Fibroblast of the conjunctiva (primary cell): ENCODE measurements around the gene AKR1E2.
A peak's percentile ranks its signal among the peaks of the same experiment; 100 is the strongest.

Experiments used
- DNase-seq: peaks from one replicate; pipeline ENCODE4 v3.0.0-alpha.2; 2010; ENCODE audit warnings: low read depth

The AKR1E2 gene

DNA sequence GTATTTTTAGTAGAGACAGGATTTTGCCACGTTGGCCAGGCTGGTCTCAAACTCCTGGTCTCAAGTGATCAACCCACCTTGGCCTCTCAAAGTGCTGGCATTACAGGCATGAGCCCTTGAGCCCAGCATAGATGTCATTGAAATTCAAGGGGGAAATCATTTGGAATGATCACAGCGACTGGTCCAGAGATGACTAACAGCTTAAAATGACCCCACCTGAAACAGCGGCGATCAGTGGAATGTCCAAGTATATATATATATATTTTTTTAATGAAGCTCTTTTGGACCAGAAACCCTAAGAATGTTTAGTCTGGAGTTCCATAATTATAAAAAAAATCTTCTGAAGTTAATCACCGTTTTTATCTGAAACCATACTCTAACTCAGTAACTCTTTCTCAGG lies 12.5 kb upstream of the AKR1E2 start:
- no peak for DNase-seq

DNA sequence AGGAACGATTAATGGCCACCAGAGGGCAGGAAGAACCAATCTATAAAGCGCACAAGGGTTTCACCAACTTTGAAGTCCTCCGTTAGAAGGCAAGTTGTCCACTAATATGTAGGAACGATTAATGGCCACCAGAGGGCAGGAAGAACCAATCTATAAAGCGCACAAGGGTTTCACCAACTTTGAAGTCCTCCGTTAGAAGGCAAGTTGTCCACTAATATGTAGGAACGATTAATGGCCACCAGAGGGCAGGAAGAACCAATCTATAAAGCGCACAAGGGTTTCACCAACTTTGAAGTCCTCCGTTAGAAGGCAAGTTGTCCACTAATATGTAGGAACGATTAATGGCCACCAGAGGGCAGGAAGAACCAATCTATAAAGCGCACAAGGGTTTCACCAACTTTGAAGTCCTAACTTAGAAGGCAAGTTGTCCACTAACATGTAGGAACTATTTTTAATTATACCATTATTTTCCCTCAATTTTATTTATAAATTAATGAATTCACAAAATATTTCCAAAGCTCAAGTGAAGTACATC lies 10.3 kb upstream of the AKR1E2 start:
- DNase-seq = peak; percentile 13

DNA sequence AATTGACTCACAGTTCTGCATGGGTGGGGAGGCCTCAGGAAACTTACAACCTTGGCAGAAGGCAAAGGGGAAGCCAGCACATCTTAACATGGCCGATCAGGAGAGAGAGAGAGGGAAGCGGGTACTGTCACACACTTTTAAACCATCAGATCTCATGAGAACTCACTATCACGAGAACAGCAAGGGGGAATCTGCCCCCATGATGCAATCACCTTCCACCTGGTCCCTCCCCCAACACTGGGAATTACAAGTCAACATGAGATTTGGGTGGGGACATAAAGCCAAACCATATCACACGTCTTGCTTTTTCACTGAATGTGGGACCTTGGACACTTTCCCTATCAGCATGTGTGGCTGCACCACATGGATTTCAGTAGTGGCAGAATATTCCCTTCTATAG lies 9.0 kb upstream of the AKR1E2 start:
- no peak for DNase-seq

DNA sequence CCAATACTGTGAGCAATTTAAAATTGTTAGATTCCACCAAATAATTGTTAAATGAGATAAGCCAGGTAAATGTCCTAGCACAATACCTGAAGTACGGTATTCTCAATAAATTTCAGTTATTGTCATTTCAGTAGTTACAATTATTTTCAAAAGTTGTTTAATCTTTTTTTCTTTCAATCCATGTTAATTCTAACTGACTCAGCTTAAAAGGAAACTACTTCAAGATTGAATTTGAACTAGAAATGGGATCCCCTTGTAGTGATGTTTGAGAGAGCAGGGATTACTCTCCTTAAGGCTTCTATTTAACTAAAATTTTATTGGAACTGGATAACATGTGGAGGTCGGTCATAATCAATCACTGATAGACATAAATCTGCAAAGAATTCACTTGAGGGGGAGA lies 6.9 kb upstream of the AKR1E2 start:
- DNase-seq = no peak

DNA sequence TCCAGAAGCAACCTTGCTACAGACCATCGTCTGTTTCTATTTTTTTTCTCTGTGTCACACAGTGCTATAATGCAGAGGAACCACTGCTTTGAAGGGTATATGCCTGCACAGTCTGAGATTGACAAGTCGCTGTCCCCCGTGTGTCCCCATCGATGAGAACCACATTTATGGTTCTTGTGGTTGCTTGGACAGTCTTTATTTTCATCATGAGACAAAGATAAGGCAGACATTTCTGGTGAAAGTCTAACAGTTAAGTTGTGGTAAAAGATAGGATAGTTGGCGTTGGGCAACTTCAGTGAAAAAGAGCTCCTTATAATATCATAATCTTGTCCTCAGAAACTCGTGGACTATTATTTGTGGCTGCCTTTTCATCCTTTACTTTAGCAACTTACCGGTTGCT lies 6.3 kb upstream of the AKR1E2 start:
- no peak for DNase-seq

DNA sequence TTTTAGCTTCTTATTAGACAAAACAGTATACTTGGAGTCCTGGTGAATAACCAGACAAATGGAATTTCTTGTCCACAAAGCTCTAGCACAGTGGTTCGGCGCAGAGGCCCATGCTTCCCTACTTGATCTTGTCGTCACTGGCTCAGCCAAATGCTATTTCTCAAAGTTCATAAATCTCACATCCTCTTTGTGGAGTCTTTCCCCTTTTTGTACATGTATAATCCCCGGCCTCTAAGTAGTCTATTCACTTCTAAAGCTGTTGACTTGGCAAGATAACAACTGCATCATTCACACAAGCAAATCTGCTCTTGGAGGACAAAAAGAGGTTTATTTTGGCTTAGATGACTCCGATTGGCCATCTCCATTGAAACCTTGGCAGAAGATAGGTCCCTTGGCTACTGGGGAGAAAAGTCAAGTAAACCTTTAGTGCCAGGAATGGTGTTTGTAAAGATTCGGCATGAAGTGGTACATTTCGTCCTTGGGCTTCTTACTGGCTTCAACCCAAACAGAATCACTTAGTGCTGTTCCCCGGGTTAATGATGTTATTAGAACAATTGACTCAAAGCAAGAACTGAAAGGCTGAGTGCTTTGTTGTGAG lies 5.1 kb upstream of the AKR1E2 start:
- peak; percentile 26 for DNase-seq

DNA sequence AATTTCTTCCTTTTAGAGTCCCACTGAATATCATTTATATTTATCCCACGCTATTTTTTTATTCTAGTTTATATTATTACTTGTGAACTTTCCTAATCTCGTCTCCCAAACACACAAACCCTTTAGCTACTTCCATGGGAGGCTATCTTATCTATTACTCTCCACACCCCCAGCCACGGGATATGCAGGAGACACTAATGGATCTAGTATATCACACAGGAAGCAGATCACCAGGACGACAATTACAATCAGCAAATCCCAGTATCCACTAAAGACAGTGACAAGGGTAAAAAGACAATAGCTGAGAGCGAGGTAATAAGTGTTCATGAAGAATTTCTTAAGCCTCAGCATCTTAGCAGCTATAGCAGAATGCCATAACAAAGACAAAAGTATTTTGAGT lies 3.8 kb upstream of the AKR1E2 start:
- no peak for DNase-seq

DNA sequence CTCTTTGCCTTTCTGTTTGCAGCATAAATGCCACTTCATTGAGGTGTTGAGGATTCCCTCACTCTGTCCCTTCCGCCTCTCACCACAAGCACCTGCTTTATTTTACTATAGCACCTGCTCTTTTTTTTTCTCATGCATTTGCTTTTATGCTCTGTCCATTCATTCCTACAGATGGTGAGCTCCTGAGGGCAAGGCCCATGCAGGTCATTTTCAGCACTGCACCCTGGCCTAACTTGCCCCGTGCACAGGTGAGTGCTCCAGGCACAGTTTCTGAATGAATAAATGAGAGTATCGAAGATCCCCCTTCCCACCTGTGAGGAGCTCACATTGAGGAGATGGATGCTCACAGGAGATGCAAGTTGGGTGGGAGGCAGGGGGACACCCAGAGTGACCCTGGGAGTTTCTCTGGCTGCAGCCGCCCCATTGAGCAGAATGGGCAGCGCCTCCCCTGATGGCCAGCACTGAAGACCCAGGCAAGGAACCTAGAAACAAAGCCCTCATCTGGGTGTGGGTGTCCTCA lies 1.2 kb upstream of the AKR1E2 start:
- DNase-seq = no peak

DNA sequence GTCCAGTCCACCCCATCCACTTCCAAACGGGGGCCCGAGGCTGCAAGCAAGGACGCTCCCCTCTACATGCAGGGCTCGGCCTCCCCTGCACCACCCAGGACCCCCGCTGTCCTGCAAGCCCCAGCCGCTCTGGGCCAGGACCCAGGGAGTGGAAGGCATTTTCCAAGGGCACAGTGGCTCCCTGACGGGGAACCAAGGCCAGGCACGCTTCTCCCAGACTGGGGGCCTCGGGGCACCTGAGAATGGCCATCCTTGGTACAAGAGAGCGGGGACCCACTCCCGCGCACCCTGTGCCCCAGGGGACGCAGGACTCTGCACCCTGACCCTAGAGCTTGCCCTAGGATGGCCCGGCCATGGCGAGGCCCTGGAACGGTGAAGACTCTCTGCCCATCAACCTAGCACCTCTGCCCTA lies 545 bp upstream of the AKR1E2 start:
- no peak for DNase-seq

DNA sequence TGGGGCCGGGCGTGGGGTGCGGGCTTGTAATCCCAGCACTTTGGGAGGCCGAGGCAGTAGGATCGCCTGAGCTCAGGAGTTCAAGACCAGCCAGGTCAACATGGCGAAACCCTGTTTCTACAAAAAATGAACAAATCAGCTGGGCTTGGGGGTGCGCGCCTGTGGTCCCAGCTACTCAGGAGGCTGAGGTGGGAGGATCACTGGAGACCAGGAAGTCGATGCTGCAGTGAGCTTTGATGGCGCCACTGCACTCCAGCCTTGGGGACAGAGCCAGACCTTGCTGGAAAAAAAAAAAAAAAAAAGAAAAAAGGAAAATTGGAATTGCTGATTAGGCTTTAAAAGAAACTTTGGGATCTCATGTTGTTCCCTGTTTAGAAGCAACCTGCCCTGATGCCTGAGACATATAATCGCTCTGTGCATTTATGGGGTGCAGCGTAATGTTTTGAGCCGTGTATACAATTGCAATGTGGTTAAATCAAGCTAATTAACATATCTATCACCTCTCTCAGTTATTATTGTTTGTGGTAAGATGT lies 851 bp downstream of the AKR1E2 start:
- no peak for DNase-seq

DNA sequence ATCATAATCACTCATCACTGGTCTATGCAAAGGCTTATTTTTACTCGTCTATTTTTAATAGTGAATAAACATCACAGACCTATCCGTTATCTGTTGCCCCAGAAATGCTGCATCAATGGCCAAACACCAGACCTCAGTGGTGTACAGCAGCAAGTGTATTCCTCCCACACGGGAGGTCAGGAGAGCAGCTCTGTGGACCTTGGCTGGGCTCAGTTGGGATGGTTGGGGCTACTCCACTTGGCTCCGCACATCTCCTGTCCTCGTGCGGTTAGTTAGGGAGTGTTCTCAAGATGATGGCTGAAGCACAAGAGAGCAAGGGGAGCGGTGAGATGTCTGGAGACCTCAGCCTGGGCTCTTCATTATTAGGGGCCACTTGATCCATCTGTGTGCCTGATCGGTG lies 2.0 kb downstream of the AKR1E2 start:
- no peak for DNase-seq

DNA sequence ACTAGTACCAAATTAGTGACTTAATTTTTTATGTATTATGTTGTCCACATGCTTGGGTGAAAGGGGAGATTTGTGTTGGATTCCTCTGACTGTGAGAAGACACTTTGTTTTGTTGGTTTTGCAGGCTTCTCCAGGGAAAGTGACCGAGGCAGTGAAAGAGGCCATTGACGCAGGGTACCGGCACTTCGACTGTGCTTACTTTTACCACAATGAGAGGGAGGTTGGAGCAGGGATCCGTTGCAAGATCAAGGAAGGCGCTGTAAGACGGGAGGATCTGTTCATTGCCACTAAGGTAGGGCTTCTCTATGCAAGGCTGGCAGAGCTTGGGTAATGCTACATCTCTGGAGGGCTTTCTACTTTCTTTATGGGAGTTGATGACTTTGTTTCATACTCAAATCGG lies 4.5 kb downstream of the AKR1E2 start:
- DNase-seq = no peak

DNA sequence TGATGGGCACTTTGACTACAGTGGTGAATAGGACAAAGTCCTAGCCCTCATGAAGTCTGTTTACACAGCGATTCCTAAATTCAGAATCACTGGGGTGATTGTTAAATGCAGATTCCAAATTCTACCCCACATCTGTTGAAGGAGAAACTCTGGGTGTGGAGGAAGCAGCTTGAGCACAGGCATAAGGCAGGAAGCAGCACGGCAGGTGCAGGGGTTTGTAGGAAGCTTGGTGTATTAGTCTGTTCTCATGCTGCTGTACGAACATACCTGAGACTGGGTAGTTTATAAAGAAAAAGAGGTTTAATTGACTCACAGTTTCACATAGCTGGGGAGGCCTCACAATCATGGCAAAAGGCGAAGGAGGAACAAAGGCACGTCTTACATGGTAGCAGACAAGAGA lies 5.1 kb downstream of the AKR1E2 start:
- DNase-seq = no peak

DNA sequence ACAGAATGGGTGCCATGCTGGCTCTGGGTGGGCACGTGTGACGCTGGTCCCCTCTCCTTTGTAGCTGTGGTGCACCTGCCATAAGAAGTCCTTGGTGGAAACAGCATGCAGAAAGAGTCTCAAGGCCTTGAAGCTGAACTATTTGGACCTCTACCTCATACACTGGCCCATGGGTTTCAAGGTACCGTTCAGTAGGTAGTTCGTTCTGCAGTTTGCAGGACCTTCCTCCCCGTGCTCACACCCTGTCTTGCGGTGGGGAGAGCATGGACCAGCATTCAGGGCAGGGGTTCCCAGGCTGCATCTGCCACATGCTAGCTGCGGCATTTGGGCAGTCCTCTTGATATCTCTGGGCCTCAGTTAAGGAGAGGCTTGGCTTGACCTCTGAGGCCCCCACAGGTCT lies 7.3 kb downstream of the AKR1E2 start:
- DNase-seq = no peak

DNA sequence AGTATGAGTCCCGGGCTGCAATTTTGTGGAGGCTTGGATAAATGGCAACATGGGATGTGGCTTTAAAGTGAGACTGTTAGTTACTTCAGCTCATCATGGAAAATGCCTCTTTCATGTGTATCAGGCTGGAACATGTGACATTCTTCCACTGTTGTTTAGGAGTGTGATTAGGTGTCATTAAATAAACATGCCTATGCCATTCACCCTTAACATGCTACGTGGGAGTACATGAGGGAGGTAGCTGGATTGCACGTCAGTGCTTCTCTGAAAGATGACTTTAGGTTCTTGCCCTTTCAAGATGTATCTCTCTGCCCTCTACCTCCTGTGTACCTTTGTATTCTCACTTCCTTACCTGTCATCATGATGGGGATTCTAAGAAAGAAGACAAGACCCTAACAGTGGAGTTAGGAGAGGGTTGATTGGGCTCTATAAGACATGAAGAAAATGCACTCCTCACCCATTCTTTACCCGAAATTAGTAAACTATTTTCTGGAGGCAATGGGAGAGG lies 8.9 kb downstream of the AKR1E2 start:
- DNase-seq = no peak

DNA sequence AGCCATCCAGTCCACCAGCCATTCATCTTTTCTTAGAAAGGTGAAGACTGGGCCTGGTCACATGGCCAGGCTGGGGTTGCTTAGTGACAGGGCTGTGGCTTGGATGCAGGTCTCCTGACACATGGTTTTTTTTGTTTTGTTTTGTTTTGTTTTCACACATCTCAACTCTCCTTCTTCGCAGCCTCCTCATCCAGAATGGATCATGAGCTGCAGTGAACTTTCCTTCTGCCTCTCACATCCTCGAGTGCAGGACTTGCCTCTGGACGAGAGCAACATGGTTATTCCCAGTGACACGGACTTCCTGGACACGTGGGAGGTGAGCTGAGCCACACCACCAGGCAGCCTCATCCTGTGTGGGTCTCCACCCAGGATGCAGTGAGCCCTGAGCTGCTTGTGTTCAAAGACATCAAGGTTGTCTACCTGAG lies 9.5 kb downstream of the AKR1E2 start:
- no peak for DNase-seq

DNA sequence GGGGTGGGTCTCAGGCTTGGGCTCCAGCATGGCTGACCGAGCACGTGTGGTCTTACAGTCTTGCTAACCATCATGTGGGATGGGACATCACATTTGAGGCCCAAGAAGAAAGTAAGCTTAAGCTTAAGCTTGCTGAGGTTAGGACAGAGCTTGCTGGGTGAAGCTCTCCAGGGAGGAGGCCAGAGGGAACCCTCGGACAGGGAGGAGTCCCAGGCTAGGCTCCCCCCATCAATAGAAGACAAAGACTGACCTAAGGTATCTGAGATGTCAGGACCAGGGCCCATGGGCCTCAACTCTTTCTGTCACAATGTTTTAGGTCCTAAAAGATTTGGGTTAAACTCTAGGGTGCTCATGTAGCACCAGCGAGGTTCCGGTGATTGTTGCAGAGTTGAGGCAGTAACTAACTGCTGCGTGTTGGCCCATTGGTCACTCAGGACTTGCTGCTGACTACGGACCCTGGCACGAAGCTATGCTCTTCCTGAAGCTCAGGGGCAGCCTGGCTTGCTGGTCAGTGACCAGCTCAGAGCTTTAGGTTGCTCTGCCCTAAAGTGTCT lies 10.5 kb downstream of the AKR1E2 start:
- DNase-seq = no peak

DNA sequence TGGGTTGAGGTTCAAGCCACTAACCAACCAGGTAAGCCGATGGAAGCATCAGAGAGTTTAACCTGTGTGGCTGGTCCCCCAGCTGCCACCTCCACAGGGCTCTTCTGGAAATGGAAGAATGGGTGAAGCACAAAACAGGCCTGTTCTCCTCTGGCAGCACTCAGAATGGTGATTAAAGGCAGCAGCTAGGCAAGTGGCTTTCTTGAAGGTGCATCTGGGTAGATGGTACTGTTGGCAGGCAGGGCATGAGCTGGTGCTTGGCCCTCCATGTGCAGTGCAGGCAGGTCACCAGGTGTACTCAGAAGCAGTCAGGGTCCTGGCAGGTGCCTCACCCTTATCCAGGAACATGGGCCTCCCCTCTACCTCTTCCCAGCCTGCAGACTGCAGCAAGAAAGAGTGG lies 11.5 kb downstream of the AKR1E2 start:
- no peak for DNase-seq

DNA sequence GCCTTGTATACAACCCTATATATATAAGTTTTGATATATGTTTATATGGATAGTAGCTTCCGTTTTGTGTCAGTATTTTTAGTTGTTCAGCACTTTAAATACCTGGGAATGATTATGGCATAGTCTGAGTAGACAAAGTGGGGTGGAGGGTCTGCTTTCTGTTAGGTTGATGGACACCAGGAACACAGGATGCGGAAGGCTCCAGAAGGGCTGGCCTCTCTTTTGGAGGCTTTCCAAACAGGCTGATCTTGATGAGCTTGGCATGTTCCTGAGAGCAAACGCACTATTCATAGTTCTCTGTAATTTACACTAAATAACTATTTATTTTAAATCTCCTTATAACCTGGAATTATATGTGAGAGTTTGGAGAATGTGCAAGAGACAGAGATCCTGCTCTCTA lies 12.7 kb downstream of the AKR1E2 start:
- no peak for DNase-seq

DNA sequence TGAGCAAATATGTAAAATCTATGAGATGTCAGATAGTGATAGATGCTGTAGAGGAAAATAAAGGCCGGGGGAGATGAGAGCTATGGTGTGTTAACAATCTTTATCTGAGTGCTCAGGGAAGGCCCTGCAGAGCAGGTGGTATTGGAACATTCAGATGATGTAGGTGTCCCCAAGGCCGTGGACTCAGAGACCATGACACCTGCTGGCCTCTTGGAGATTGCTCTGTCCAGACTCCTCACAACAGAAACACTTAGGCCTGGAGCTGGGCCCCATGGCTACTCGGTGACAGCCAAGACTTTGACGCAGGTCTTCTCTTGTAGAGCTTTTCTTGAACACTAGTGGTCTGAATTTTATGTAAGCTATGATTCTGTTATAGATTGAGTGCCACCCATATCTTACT lies 13.3 kb downstream of the AKR1E2 start:
- no peak for DNase-seq

DNA sequence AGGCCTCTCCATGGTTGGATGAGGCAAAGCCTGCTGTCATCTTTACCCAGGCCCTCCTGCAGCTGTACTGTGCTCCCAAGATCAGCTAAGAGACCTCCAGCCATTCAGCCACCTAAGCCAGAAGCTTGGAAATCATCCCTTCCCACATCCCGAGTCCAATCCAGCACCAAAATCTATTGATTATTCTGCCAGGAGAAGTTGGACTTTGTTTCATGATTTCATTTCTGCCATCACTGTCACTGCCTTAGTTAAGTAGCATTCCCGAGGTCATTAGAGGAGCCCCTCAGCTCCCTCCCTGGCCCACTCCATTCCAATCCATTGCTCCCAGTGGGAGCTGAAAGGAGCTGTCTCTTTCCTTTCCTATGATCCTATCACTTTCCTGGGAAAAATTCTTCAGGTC lies 14.1 kb downstream of the AKR1E2 start:
- DNase-seq = no peak

DNA sequence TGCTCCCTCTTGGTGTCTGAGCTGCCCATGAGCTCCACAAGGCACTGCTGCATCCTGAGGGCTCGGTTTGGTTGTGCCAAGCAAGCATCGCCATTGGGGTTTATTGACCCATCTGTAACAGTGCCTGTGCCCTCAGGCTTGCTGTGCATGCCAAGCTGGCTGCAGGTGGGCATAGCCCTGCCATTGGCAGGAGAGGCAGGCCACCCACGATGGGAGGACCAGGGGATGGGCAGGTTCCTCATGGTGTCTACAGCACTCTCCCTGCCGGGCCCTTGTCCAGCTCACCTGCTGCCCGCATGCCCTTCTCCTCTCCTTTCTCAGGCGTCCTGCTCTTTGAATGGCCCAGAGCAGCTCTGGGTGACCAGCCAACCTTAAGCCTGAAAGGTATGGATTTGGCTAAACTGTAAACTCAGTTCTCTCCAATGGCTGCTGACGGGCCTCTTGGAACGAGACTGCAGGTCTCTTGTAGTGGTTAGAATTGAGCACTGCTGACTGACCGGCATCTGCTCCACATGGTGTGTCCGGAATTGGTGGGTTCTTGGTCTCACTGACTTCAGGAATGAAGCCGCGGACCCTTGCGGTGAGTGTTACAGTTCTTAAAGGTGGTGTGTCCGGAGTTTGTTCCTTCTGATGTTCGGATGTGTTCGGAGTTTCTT lies 17.6 kb downstream of the AKR1E2 start:
- DNase-seq = no peak

DNA sequence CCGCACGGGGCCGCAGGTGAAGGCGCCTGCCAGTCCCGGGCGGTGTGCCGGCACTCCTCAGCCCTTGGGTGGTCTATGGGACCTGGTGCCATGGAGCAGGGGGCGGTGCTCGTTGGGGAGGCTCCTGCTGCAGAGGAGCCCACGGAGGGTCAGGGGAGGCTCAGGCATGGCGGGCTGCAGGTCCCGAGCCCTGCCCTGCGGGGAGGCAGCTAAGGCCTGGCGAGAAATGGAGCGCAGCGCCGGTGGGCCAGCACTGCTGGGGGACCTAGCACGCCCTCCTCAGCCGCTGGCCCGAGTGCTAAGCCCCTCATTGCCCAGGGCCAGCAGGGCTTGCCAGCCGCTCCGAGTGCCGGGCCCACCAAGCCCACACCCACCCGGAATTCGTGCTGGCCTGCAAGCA lies 18.9 kb downstream of the AKR1E2 start:
- no peak for DNase-seq
